CD4-positive, alpha-beta T cell treated with Interleukin-17A for 1 hour (primary cell): ENCODE measurements around the gene OR5A1.

Source experiments
- DNase-seq: peaks from one replicate; pipeline ENCODE4 v3.0.0-alpha.2; 2020

OR5A1 gene

GRCh38 chr11:59480359-59480758 lies 44.1 kb downstream of the OR5A1 start:
- DNase-seq: no peak
